HG03103 (cell line): Measurements from ENCODE around the gene EFNB3.

Source experiments
- ATAC-seq: cut with Tn5 transposase; IDR thresholded peaks from one replicate; pipeline ENCODE4 v1.9.1; 2021; ENCODE audit warnings: low read depth; ENCODE audit not compliant: unreplicated experiment

EFNB3 gene

GRCh38 chr17:7716901-7717755 is 12.1 kb downstream of the EFNB3 start, which contains the start of gene DNAH2:
DNAH2 (plus strand) TSS chr17:7717744; CDS start chr17:7719735, 1,991 bp downstream.
- ATAC-seq, result no peak

- no peak for ATAC-seq
These were observed 12.9 kb downstream of the EFNB3 start for GRCh38 chr17:7717756-7718350.

- ATAC-seq, result no peak
These were observed 14.7 kb downstream of the EFNB3 start for GRCh38 chr17:7719661-7720060.

- ATAC-seq, result no peak
These were observed 15.1 kb downstream of the EFNB3 start for GRCh38 chr17:7720125-7720524.

- no peak for ATAC-seq
These were observed 16.6 kb downstream of the EFNB3 start for GRCh38 chr17:7721612-7722011.

- no peak for ATAC-seq
These were observed 22.9 kb downstream of the EFNB3 start for GRCh38 chr17:7727886-7728285.

GRCh38 chr17:7729816-7730215 is 24.8 kb downstream of the EFNB3 start:
- no peak for ATAC-seq

GRCh38 chr17:7732981-7733539 is 28.1 kb downstream of the EFNB3 start:
- ATAC-seq, result no peak

GRCh38 chr17:7737601-7738000 is 32.6 kb downstream of the EFNB3 start:
- ATAC-seq, result no peak

- no peak for ATAC-seq
These were observed 34.7 kb downstream of the EFNB3 start for GRCh38 chr17:7739746-7740145.

- no peak for ATAC-seq
These were observed 35.5 kb downstream of the EFNB3 start for GRCh38 chr17:7740481-7741001.

- no peak for ATAC-seq
These were observed 37.7 kb downstream of the EFNB3 start for GRCh38 chr17:7742729-7743128.

GRCh38 chr17:7744416-7744815 is 39.4 kb downstream of the EFNB3 start:
- no peak for ATAC-seq

- no peak for ATAC-seq
These were observed 40.9 kb downstream of the EFNB3 start for GRCh38 chr17:7745748-7746470.

- ATAC-seq, result no peak
These were observed 42.7 kb downstream of the EFNB3 start for GRCh38 chr17:7747635-7748071.

- ATAC-seq, result no peak
These were observed 43.2 kb downstream of the EFNB3 start for GRCh38 chr17:7748076-7748775.

GRCh38 chr17:7750321-7750821 is 45.4 kb downstream of the EFNB3 start:
- no peak for ATAC-seq

GRCh38 chr17:7754656-7755055 is 49.7 kb downstream of the EFNB3 start:
- ATAC-seq, result no peak

GRCh38 chr17:7755095-7755890 is 50.3 kb downstream of the EFNB3 start:
- no peak for ATAC-seq
